GM13976 (cell line): ENCODE measurements around the gene DOCK7.

Experiments
- DNase-seq: peaks from one replicate; pipeline ENCODE4 v3.0.0; 2012; ENCODE audit warnings: low spot score
- in situ Hi-C: fragments of 300-500 bp; cut with MboI; formaldehyde crosslinking; loops from one replicate; pipeline ENCODE4 v1.12.0; 2022; ENCODE audit warnings: low sequenced_read_pairs, mixed read lengths, inconsistent platforms; ENCODE audit not compliant: unreplicated experiment
- TF ChIP-seq, protein P1 (sequence below): IDR thresholded peaks from 2 replicates; pipeline ENCODE4 v1.5.1; 2012; ENCODE audit warnings: borderline replicate concordance, mild to moderate bottlenecking; ENCODE audit not compliant: insufficient read depth; ENCODE audit errors: extremely low read depth, missing control alignments, control extremely low read depth

DOCK7 gene

DNA sequence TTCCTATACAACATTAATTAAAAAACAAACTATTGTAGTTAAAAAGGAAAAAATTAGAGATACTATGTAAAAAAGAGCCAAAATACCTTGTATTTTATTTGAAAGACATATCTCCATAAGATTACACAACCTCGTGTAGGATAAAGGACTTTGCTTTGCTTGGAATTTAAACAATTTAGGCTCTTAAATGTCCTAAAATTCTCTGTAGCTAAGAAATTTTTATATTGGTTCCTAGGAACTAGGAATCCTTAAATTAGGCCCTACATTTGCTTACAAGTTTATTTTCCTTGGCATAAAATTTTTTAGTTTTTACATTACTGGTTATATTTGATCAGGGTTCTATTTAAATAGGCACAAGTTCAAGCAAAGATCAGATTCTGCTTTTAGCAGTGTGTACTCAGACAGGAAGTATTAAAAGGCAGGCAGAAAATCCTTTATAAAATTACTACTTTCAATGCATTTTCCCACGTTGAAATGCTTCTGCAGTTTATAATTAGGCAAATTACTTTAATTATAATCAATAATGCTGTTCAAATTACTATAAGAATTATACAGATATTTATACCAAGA, 94.3 kb downstream of the DOCK7 start:
- no peak for DNase-seq
- TF ChIP-seq, protein P1, sequence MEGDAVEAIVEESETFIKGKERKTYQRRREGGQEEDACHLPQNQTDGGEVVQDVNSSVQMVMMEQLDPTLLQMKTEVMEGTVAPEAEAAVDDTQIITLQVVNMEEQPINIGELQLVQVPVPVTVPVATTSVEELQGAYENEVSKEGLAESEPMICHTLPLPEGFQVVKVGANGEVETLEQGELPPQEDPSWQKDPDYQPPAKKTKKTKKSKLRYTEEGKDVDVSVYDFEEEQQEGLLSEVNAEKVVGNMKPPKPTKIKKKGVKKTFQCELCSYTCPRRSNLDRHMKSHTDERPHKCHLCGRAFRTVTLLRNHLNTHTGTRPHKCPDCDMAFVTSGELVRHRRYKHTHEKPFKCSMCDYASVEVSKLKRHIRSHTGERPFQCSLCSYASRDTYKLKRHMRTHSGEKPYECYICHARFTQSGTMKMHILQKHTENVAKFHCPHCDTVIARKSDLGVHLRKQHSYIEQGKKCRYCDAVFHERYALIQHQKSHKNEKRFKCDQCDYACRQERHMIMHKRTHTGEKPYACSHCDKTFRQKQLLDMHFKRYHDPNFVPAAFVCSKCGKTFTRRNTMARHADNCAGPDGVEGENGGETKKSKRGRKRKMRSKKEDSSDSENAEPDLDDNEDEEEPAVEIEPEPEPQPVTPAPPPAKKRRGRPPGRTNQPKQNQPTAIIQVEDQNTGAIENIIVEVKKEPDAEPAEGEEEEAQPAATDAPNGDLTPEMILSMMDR: no peak
- in situ Hi-C loops: no loop called here

DNA sequence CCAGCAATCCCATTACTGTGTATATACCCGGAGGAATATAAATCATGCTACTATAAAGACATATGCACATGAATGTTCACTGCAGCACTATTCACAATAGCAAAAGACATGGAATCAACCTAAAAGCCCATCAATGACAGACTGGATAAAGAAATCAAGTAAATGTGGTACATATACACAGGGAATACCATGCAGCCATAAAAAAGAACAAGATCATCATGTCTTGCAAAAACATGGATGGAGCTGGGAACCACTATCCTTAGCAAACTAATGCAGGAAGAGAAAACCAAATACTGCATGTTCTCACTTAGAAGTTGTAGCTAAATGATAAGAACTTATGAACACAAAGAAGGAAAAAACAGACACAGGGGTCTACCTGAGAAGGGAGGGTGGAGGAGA, 97.2 kb downstream of the DOCK7 start:
- no peak for DNase-seq
- TF ChIP-seq, protein P1: no peak
- in situ Hi-C loops: no loop called here

DNA sequence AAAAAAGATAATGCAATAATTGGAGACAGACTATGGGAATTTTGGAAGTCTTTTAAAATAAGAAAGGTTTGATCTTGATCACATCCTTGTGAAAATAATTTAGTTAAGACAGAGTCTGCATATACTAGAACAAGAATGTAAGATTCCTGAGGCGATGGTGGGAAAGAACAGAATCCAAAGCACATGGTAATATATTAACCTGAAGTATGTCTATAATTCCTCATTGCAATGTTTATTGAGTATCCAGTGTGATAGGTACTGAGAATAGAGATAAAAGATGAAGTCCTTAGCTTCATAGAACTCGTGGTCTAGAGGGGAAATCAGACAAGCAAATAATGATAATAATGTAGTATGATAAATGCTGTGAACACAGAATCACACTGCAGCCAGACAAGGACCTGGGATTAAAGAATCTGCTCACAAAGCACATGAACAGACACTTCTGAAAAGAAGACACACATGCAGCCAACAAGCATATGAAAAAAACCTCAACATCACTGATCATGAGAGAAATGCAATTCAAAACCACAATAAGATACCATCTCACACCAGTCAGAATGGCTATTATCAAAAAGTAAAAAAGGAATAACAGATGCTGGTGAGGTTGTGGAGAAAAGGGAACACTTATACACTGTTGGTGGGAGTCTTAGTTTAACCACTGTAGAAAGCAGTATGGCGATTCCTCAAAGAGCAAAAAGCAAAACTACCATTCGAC, 97.8 kb downstream of the DOCK7 start:
- TF ChIP-seq, protein P1: no peak
- DNase-seq: no peak
- in situ Hi-C loops: no loop called here

DNA sequence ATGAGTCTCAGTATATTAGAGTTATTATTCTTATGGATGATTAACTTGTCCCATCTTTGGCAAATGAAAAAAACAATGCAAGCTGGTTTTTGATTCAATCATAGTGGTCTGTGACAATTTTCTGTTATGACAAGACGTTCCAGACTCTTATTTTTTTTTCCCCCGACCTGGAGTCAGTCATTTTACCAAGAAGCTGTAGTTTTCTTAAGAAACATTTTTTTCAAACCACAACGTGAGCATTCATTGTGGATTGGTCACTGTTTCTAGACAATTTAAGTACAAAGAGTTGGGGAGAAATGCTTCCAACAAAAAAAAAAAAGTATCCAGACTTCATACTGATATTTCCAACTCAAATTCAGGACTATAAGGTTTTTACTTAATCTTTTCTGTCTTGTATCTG, 98.9 kb downstream of the DOCK7 start:
- in situ Hi-C loops: no loop called here
- TF ChIP-seq, protein P1: no peak

DNA sequence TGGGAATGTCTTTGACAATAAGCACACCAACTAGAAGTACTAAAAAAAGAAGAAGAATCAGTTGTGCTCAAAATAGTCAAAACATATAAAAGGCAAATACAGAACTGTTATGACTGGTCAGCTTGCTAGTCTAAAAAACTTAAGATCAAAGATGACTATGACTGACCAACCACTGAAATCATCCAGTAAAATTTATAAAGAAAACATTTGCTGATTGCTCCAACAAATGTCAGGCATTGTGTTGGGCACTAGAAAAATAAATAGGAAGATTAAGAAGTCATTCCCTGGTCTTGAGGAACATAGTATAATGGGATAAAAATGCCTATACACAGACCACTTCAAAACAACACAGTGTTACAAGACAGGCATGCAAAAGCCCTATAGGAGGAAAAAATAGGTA, 100.2 kb downstream of the DOCK7 start:
- in situ Hi-C loops: no loop called here
- TF ChIP-seq, protein P1: no peak
- DNase-seq: no peak

More for the DNA sequence above, 98.9 kb downstream of the DOCK7 start:
- no peak for DNase-seq

DNA sequence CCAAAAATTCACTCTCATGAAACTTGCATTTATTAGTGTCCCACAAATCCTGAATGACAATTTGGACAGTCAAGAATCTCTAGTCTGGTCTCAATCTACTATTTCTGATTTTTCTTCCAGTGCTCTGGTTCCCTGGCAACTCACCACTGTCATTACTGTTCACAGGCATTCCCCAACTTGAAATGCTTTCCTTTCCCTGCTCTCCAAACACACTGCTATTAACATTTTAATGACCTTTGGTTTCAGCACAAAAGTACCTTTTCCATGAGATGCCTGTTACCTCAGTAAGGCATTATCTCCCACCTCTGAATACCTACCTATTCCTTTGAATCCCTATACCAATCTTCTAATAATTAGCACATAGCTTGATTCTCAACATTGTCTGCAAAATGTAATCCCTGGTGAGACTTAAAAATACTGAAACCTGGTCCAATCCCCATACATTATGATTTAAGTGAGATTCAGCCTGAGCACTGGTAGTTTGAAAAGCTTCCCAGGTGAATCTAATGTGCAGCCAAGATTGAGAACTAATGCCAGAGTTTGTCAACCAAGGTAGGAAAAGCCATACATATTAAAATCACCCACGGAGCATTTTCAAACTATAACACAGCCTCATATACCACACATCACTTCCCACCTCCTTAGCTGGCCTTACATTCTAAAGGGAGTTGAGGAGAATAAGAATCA, 102.6 kb downstream of the DOCK7 start:
- DNase-seq: no peak
- TF ChIP-seq, protein P1: no peak
- in situ Hi-C loops: no loop called here
